ENCODE data around the gene E2F6. TPM values are rescaled to one million over a fixed set of nuclear protein-coding genes. Genes with fewer than 3 reads are reported as not detected.

E2F6 gene
- total and polyA plus RNA-seq, 2 of the 4 experiments (the other 2 are of a cell fraction): 8.2 to 10.9 TPM

DNA sequence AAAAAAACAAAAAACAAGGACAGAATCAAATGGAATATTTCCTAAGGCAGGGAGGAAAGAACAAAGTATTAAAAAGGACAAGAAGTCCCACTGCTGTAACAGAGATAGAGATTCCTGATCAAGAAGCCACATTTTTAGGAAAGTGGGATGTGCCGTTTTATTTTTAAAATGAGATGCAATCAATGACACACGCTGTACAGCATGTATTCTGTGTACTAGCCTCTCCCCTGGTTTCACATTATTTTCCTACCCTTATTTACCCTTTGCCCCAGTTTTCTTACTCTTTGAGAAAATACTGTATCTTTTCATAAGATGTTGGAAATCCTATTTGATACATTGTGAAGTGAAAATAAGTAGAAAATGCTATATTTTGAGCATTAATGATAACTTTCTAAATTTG, 45.8 kb downstream of the E2F6 start:
- Histone ChIP-seq H2BK15ac (ENCODE audit: low read depth, low read length) (no peak overlapping the region), H2BK120ac (ENCODE audit: low read depth, low read length) (no peak overlapping the region), H3K4me1 (ENCODE audit: control insufficient read depth, insufficient read depth, low read length) (no peaks in the 10 kb centered on the region), H4K8ac (ENCODE audit: low read depth in 2 of 2, low read length in 2 of 2) (no peak overlapping the region), H3K79me1 (ENCODE audit: low read depth in 1 of 2, low read length in 2 of 2) (no peaks in the 10 kb centered on the region), H4K20me1 (ENCODE audit: insufficient read depth, low read length) (no peaks in the 10 kb centered on the region), H2AK5ac (ENCODE audit: low read depth, low read length) (no peak overlapping the region), H3K4me3 (ENCODE audit: insufficient read depth, low read depth, low read length) (no peak overlapping the region), H3K27me3 (ENCODE audit: control insufficient read depth, insufficient read depth, low read length) (no peaks in the 10 kb centered on the region), H3K36me3 (ENCODE audit: control insufficient read depth, insufficient read depth, low read length) (no peaks in the 10 kb centered on the region), H2BK5ac (ENCODE audit: low read depth, low read length, poor library complexity, severe bottlenecking) (no peak overlapping the region), H3K4ac (ENCODE audit: low read depth, low read length) (no peak overlapping the region), H2BK20ac (ENCODE audit: low read depth, low read length) (no peak overlapping the region), H3K9me3 (ENCODE audit: control insufficient read depth, insufficient read depth, low read length) (peaks cover 4% of the 10 kb centered on the region), H3K27ac (ENCODE audit: insufficient read depth, low read length) (no peak overlapping the region), H2AFZ (replicated peaks; ENCODE audit: low read length, poor library complexity) (no peak overlapping the region), H3K4me2 (ENCODE audit: low read depth, low read length) (no peak overlapping the region), H4K5ac (ENCODE audit: low read depth, low read length) (no peak overlapping the region), H3K23ac (ENCODE audit: low read depth, low read length) (no peak overlapping the region), H3K9ac (ENCODE audit: low read depth, low read length) (no peak overlapping the region), H4K91ac (ENCODE audit: insufficient read depth, low read depth, low read length) (no peak overlapping the region), H3K56ac (ENCODE audit: extremely low read depth, insufficient read depth, low read length) (no peak overlapping the region), H3K9me1 (ENCODE audit: insufficient read depth, low read length) (no peaks in the 10 kb centered on the region), H3K14ac (replicated peaks; ENCODE audit: low read depth, low read length) (no peak overlapping the region), H3K18ac (ENCODE audit: low read depth, low read length) (no peak overlapping the region), H2AK9ac (replicated peaks; ENCODE audit: low read depth, low read length, poor library complexity) (no peak overlapping the region)
- intact Hi-C loops (cut with micrococcal nuclease) (no loop called here), dilution Hi-C loops (cut with HindIII; ENCODE audit: low sequenced_read_pairs, unreplicated experiment) (no loop called here), in situ Hi-C loops (cut with MboI; ENCODE audit: low sequenced_read_pairs) (no loop called here)
- ChIA-PET CTCF (no interaction called here), POLR2A (ENCODE audit: unreplicated experiment) (no interaction called here)
- WGBS, 2 experiments (ENCODE audit: extremely low coverage in 2 of 2, insufficient read length in 1 of 2): no CpG with 5 or more reads among the region's 2 CpGs
- no TSS peak for BruUV-seq (replicated peaks)
- TF ChIP-seq POLR2A (IDR thresholded peaks at IDR 0.05; ENCODE audit: low read depth, low read length): no peak
- TF ChIP-seq BHLHE40 (IDR thresholded peaks at IDR 0.05; ENCODE audit: low read depth, low read length): no peak
- TF ChIP-seq CEBPB (IDR thresholded peaks at IDR 0.05; ENCODE audit: low read depth, low read length): no peak
- TF ChIP-seq, protein P1, sequence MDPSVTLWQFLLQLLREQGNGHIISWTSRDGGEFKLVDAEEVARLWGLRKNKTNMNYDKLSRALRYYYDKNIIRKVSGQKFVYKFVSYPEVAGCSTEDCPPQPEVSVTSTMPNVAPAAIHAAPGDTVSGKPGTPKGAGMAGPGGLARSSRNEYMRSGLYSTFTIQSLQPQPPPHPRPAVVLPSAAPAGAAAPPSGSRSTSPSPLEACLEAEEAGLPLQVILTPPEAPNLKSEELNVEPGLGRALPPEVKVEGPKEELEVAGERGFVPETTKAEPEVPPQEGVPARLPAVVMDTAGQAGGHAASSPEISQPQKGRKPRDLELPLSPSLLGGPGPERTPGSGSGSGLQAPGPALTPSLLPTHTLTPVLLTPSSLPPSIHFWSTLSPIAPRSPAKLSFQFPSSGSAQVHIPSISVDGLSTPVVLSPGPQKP (IDR thresholded peaks at IDR 0.05; ENCODE audit: borderline replicate concordance, low read depth, low read length): no peak
- no peak for TF ChIP-seq RAD21 (IDR thresholded peaks at IDR 0.05; ENCODE audit: low read length)
- TF ChIP-seq FOS (IDR thresholded peaks at IDR 0.05; ENCODE audit: low read depth, low read length): no peak
- TF ChIP-seq SMC3 (IDR thresholded peaks at IDR 0.05; ENCODE audit: low read depth, low read length): no peak
- TF ChIP-seq RFX5 (IDR thresholded peaks at IDR 0.05; ENCODE audit: low read depth, low read length): no peak
- no peak for TF ChIP-seq NFE2L2 (IDR thresholded peaks at IDR 0.05; ENCODE audit: low read depth, low read length)
- DNase-seq: no peak
- ATAC-seq (ENCODE audit: low read depth): no peak
